ENCODE results near the gene MACROH2A1.

MACROH2A1 gene

GRCh38 chr5:135310328-135310989 lies 88.6 kb downstream of the MACROH2A1 start:
- Histone ChIP-seq H3K27me3 (ENCODE audit: insufficient read depth, poor library complexity, severe bottlenecking) (no peaks in the 10 kb centered on the region), H3K27ac (replicated peaks) (no peak overlapping the region), H3K4me3 (replicated peaks; ENCODE audit: insufficient read depth, low read length) (no peak overlapping the region)
- no peak for DNase-seq (ENCODE audit: low read depth in 1 of 2, low spot score in 1 of 2)
- TF ChIP-seq REST (IDR thresholded peaks at IDR 0.05; ENCODE audit: insufficient replicate concordance, low read depth): no peak
- TF ChIP-seq CTCF (IDR thresholded peaks at IDR 0.05; ENCODE audit: insufficient read depth, low read length): no peak
- no peak for TF ChIP-seq SPI1 (IDR thresholded peaks at IDR 0.05; ENCODE audit: borderline replicate concordance, low read depth)
- TF ChIP-seq GABPA (IDR thresholded peaks at IDR 0.05; ENCODE audit: low read depth): no peak
- TF ChIP-seq POLR2AphosphoS5 (IDR thresholded peaks at IDR 0.05; ENCODE audit: low read depth): no peak

- Histone ChIP-seq H3K4me3 (replicated peaks; ENCODE audit: insufficient read depth, low read length) (no peak overlapping the region), H3K27me3 (ENCODE audit: insufficient read depth, poor library complexity, severe bottlenecking) (no peaks in the 10 kb centered on the region), H3K27ac (replicated peaks) (no peak overlapping the region)
- TF ChIP-seq POLR2AphosphoS5 (IDR thresholded peaks at IDR 0.05; ENCODE audit: low read depth): no peak
- TF ChIP-seq SPI1 (IDR thresholded peaks at IDR 0.05; ENCODE audit: borderline replicate concordance, low read depth): no peak
- TF ChIP-seq REST (IDR thresholded peaks at IDR 0.05; ENCODE audit: insufficient replicate concordance, low read depth): no peak
- no peak for TF ChIP-seq CTCF (IDR thresholded peaks at IDR 0.05; ENCODE audit: insufficient read depth, low read length)
- no peak for TF ChIP-seq GABPA (IDR thresholded peaks at IDR 0.05; ENCODE audit: low read depth)
- DNase-seq (ENCODE audit: low read depth in 1 of 2, low spot score in 1 of 2): no peak
These were observed 89.4 kb downstream of the MACROH2A1 start for GRCh38 chr5:135309391-135310327.

- TF ChIP-seq GABPA (IDR thresholded peaks at IDR 0.05; ENCODE audit: low read depth): no peak
- TF ChIP-seq POLR2AphosphoS5 (IDR thresholded peaks at IDR 0.05; ENCODE audit: low read depth): no peak
- no peak for TF ChIP-seq CTCF (IDR thresholded peaks at IDR 0.05; ENCODE audit: insufficient read depth, low read length)
- TF ChIP-seq REST (IDR thresholded peaks at IDR 0.05; ENCODE audit: insufficient replicate concordance, low read depth): no peak
- no peak for TF ChIP-seq SPI1 (IDR thresholded peaks at IDR 0.05; ENCODE audit: borderline replicate concordance, low read depth)
- Histone ChIP-seq H3K27ac (replicated peaks) (no peak overlapping the region), H3K27me3 (ENCODE audit: insufficient read depth, poor library complexity, severe bottlenecking) (no peaks in the 10 kb centered on the region), H3K4me3 (replicated peaks; ENCODE audit: insufficient read depth, low read length) (no peak overlapping the region)
- no peak for DNase-seq (ENCODE audit: low read depth in 1 of 2, low spot score in 1 of 2)
These were observed 90.3 kb downstream of the MACROH2A1 start for GRCh38 chr5:135308752-135309151.
